DOHH2 (cell line): Measurements from ENCODE around the gene CRISP2.
"Not testable (repeated sequence)": the region's sequence is repeated elsewhere in the genome, so short reads cannot be mapped to it uniquely, and the experiment has no call there.

ENCODE experiments used
- EZH2phosphoT487 ChIP-seq: fragments of 200-600 bp; sonication (generic); IDR thresholded peaks from 2 replicates; pipeline ENCODE4 v1.6.1; 2017; ENCODE audit warnings: borderline replicate concordance, mild to moderate bottlenecking, antibody characterized with exemption, low read length, moderate library complexity, mixed read lengths
- TF ChIP-seq, protein P1 (sequence below): fragments of 200-600 bp; sonication (generic); IDR thresholded peaks from one replicate; pipeline ENCODE4 v1.5.1; 2014; ENCODE audit warnings: antibody characterized with exemption, mild to moderate bottlenecking, low read depth, low read length; ENCODE audit not compliant: poor library complexity, severe bottlenecking

DNA sequence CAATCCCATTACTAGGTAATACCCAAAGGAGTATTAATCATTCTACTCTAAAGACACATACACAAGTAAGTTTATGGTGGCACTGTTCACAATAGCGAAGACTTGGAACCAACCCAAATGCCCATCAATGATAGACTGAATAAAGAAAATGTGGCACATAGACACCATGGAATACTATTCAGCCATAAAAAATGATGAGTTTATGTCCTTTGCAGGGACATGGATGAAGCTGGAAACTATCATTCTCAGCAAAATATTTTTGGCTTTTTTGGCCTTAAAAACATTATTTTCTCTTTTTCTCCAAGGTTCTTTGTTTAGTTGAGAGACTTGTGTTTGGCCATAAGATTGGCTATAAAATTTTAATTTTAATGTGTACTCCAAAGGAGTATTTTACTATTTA lies 49.3 kb downstream of the CRISP2 start:
- TF ChIP-seq, protein P1, sequence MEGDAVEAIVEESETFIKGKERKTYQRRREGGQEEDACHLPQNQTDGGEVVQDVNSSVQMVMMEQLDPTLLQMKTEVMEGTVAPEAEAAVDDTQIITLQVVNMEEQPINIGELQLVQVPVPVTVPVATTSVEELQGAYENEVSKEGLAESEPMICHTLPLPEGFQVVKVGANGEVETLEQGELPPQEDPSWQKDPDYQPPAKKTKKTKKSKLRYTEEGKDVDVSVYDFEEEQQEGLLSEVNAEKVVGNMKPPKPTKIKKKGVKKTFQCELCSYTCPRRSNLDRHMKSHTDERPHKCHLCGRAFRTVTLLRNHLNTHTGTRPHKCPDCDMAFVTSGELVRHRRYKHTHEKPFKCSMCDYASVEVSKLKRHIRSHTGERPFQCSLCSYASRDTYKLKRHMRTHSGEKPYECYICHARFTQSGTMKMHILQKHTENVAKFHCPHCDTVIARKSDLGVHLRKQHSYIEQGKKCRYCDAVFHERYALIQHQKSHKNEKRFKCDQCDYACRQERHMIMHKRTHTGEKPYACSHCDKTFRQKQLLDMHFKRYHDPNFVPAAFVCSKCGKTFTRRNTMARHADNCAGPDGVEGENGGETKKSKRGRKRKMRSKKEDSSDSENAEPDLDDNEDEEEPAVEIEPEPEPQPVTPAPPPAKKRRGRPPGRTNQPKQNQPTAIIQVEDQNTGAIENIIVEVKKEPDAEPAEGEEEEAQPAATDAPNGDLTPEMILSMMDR, result not testable (repeated sequence)
- not testable (repeated sequence) for TF ChIP-seq EZH2phosphoT487
